HG03354 (cell line): ENCODE results near the gene GKN2.
"Not testable (repeated sequence)": the region's sequence is repeated elsewhere in the genome, so short reads cannot be mapped to it uniquely, and the experiment has no call there.

Experiments used
- ATAC-seq: cut with Tn5 transposase; IDR thresholded peaks from one replicate; pipeline ENCODE4 v1.9.1; 2021; ENCODE audit warnings: mild to moderate bottlenecking; ENCODE audit not compliant: unreplicated experiment, poor library complexity, severe bottlenecking

Gene GKN2

DNA sequence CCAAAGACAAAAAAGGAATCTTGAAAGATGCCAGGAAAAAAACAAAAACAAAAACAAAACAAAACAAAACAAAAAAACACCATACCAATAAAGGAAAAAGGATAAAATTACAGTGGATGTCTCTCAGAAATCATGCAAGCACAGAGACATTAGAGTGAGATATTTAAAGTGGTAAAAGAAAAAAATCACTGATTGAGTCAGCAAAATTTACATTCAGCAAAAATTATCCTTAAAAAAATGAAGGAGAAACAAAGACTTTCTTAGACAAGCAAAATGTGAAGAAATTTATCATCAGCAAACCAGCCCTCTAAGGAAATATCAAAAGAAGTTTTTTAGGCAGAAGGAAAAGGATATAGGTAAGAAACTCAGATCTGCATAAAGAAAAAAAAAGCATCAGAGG, 11.6 kb upstream of the GKN2 start:
- no peak for ATAC-seq

DNA sequence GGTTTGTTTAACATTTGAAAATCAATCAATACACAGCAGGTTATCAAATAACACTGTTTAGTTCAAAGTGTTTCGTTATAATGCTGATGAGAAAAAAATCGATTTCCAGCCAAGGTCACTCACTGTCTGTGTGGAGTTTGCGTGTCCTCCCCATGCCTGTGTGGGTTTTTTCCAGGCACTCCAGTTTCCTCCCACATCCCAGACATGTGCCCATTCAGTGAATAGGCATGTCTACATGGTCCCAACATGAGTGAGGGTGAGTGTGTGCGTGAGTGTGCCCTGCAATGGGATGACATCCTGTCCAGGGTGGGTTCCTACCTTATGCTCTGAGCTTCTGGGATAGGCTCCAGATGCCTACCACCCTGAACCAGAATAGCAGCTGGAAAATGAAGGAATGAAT, 8.7 kb upstream of the GKN2 start:
- no peak for ATAC-seq

DNA sequence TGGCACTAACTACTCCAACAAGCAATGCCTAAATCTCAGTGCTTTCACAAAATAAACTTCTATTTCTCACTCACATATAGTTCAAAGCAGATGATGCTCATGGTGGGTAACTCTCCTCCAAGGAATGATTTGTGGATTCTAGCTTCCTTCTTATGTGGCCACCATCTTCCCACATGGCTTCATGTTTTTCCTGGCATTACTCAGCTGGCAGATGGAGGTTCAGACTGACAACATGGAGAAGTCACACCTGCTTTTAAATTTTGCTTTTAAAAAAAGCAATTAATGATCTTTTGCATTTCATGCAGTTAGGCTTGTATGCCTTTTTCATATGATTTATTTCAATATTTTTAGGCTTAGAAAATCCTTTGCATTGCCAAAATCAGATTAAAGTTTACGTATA, 6.3 kb upstream of the GKN2 start:
- no peak for ATAC-seq

DNA sequence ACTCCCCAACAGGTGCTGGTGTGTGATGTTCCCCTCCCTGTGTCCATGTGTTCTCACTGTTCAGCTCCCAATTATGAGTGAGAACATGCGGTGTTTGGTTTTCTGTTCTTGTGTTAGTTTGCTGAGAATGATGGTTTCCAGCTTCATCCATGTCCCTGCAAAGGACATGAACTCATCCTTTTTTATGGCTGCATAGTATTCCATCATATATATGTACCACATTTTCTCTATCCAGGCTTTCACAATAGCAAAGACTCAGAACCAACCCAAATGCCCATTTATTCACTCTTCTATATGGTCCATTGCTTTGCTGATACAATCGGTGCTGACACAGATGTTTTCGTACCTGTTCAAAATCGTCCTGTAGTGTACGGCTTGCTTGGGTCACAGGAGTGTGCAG, 2.7 kb upstream of the GKN2 start:
- not testable (repeated sequence) for ATAC-seq

DNA sequence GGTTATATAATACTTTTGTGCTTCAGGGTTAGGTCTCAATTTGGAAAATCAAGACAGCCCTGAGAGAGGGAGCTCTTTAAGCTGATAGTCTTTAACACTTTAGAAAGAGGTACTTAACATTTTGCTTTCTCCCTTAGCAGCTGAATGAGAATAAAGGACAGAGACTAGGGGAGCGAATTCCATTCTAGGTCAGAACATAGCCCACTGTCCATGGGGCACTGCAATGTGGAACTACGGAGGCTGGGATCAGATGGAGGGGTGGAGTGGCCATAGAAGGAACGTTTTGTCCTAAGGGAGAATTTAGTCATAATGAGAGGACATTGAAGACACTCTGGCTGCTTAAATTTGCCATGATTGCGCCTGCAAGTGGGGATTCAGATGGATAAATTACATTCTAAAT, 794 bp downstream of the GKN2 start:
- no peak for ATAC-seq

DNA sequence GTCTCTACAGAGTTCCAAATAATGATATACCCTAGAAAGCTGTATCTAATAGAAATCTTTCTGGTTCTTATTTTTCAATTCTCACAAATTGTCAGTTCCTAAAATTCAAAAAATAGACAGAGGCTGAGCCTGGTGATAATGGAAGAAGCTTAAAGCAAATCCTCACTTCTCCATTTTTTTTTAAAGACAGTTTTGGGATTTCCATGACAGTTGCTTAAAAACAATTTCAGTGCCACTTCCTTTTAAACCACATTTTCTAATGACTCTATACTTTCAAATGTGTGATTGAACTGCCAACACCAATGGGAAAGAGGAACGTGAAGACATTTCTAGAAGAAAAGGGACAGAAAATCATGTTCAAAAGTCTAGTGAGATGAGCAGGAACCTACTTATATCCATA, 4.0 kb downstream of the GKN2 start:
- no peak for ATAC-seq

DNA sequence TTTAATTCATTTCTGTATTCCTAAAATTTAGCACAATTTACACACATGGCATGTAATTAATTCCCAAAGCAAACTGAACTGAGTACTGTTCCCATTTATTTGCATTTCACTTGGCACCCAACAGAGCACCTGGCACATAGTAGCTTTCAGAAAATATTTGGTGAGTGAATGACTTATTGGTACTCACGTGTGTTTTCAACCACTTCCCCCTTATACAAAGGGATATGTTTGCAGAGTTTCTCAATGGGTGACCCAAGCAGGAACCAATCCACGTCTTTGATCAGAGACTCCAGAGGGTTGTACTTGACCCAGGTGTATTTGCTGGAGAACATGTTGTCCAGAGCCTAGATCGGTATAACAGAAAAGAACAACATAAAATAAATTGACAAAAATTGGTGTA, 6.6 kb downstream of the GKN2 start:
- no peak for ATAC-seq

DNA sequence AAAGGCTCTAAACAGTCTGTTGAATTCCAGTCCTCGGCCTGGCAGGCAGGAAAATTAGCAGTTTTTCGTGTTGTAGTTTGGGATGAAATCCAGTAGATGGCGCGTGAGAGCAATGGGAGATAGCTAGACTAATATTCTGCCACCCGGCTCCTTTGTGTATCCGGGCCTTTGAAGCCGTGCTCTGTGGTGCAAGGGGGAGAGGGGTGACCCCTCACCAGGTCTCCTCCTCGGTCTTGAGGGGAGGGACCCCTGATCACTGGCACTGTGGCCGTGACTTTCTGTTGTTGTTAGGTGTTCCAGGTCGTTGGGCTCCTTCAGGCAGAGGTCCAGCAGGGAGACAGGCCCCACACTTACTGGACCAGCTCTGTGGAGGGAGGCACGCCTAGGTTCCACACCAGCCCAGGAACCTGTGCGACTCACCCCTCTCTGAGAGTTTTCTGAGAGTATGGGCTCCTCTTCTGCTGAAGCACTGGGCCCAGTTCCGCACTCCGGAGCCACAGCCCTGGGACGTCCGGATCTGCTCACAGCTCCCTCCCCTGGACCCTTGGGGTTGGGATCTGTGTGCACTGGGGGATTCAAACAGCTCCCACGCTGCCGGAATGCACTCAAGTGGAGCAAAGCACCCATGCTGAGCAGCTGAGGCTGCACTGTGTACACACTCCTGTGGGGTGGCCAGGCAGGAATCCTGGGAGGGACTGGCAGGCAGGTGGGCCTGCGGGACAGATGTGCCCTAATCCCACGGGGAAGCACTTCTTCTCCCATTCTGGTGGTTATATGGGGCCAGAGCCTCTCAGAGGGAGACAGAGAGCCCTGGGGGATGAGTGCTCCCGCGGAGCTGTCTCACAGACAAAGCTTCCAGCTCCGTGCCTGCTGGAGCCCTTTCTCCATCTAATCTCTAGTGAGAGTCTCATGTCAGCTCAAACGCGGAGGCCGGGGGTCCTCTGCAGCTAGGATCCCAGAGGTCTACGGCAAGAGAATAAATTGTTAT, 8.8 kb downstream of the GKN2 start:
- no peak for ATAC-seq

DNA sequence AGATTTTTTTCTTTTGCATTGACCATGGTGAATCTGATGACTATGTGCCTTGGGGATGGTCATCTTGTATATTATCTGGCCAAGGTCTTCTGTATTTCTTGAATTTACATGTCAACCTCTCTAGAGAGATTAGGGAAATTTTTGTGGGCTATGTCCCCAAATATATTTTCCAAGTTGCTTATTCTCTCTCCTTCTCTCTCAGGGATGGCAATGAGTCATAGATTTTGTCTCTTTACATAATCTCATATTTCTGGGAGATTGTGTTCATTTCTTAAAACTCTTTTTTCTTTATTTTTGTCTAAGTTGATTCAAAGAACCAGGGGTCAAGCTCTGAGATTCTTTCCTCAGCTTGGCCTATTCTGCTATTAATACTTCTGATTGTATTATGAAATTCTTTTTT, 9.9 kb downstream of the GKN2 start:
- ATAC-seq = no peak

DNA sequence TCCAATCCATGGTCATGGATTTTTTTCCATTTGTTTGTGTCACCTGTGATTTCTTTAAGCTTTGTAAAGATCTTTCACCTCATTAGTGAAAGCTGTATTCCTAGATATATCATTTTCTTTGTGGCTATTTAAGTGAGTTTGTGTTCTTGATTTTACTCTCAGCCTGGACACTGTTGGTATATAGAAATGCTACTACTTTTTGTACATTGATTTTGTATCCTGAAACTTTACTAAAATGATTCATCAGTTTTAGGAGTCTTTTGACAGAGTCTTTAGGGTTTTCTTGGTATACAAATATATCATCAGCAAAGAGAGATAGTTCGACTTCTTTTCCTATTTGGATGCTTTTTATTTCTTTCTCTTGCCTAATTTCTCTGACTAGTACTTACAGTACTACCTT, 12.3 kb downstream of the GKN2 start:
- no peak for ATAC-seq

DNA sequence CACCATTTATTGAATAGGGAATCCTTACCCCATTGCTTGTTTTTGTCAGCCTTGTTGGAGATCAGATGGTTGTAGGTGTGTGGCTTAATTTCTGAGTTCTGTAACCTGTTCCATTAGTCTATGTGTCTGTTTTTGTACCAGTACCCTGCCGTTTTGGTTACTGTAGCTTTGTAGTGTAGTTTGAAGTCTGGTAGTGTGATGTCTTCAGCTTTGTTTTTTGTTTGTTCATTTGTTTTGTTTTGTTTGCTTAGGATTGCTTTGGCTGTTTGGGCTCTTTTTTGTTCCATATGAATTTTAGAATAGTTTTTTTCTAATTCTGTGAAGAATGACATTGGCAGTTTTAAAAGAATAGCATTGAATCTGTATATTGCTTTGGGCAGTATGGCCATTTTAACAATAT, 12.7 kb downstream of the GKN2 start:
- no peak for ATAC-seq

DNA sequence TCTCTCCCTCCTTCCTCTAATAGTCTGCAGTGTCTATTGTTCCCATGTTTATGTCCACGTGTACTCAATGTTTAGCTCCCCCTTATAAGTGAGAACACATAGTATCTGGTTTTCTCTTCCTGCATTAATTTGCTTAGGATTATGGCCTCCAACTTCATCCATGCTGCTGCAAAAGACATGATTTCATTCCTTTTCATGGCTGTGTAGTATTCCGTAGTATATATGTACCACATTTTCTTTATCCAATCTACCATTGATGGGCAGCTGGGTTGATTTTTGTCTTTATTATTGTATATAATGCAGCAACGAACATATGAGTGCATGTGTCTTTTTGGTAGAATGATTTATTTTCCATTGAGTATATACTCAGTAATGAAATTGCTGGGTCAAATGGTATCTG, 13.8 kb downstream of the GKN2 start:
- ATAC-seq = no peak

DNA sequence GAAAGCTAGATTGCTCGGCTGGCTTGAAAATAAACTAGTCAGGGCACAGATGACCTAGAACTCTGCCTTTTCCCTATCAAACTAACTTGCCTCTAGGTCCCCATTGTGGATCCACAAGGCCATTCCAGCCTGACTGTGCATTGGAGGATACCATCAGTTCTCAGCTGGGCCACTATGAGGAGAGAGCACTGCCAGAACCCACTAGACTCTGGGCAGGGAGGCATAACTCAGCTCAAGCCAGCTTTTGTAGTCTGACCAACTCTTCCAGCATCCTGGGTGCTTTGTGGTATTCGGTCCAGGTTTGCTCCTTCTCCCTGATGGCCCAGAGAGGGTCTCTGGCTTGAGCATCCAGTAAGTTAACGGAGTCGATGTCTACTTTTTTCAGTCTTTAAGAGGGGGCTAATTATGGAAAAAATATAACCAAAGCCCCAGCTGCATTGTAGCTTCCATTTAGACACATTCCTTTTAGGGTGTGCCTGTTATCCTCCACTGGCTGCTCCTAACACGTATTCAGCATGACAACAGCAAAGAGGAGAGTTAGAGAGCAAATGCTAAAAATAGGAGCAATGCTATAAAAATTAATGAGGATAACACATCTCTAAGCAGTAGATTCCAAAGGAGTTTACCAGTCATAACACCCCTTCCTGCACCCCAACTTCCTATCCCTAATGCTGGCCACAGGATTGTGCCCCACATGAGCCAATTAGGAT, 15.2 kb downstream of the GKN2 start:
- ATAC-seq = no peak

DNA sequence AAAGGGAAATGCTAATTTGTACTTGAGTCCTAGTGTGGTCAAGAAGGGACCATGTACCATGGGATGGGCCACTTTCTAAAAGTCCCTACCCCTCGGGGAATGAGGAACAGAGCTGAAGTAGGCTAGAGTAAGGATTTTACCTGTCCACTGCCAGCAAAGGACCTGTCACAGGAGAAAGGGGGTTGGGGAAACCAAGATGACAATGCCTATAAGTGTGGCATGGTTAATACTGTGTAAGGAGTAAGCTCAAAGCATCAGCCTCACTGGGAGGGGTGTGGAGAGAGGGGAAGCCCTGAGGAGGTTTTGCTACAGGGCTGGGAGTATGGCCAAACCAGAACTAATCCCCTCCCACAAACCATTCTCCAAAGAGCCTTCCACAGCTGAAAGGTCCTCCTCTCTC, 15.8 kb downstream of the GKN2 start:
- no peak for ATAC-seq

DNA sequence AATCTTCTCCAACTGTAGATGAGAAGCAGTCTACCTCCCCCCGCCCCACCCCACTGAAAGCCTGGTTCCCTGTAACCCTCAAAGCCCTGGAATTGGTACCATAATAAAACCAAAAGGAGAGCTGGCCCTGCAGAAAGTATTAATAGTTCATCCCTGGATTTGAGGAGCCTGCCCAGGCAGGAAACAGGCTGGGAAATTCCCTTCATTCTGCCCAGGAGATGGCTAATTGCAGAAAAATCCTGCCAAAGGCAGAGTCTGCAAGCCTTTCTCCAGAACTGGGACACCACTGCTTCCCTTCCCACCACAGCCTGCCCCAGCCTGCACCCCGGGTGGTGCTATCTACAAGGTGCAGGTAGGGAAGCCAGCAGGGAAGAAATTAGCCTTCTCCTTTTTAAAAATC, 16.3 kb downstream of the GKN2 start:
- ATAC-seq = no peak

DNA sequence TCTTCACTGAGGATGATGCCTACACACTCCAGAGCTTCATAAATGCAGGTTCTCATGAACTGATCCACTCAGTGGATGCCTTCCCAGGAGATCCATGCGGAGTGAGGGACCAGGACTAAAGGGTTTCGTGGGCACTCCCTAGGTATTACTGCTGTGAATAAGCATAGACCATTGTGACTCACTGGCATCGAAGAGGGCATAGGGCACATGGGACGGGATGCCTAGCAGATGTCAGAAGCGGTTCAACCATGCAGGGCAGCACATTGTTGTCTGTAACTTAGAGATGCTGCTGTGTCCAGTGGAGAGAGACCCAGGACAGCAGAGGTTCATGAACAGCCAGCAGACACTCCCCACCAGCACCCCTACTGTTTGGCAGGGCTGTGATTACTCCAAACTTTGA, 17.2 kb downstream of the GKN2 start:
- ATAC-seq = no peak

DNA sequence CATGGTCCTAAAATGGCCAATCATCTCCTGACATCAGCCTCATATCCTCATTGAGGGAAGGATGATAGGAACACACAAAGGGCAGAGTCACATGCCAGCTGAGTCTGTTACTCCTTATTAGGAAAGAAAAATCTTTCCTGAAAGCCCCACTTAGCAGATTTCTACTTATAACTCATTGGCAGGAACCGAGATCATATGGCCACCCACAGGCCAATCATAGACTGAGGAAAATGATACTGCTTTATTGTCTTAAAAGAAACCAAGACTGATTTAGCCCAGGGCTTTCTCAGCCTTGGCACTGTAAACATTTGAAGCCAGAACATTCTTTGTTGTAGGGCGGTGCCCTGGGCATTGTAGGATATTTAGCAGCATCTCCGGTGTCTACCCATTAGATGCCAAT, 18.7 kb downstream of the GKN2 start:
- no peak for ATAC-seq

DNA sequence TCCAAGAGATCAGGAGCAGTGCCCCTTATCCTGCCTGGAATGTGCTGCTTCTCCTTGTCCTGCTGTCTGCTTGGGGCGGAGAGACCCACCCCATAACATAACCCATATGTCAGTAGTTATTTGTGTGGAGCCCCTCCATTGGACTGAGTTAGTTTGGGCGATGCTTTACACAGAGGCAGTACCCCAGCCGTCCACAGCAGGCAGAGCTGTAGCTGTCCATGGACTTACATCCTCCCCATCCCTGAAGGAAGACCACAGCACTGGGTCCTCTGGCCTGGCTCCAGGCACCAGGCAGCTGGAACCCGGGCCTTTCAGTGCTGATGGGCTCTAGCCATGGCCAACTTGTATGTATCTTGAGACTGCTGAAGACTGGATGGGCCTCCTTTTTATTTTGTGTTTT, 20.3 kb downstream of the GKN2 start:
- ATAC-seq = no peak

DNA sequence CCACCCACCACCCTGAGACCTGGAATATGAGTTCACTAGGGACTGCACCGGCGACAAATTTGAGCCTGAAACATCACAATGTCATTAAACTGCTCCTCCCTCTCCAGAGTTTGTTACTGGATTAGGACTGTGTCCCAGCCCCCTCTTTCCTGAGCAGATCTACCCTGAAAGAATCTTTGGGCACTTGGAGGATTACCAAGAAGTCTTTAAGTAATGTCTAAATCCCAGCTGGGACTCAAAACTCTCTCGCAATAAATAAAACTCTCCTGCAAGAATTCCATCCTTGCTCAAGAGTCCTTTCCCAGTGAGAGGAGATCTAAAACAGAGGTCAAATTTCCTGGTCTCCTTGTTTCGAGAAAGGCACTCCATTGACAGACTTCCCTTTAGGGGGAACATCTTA, 20.9 kb downstream of the GKN2 start:
- ATAC-seq = no peak

DNA sequence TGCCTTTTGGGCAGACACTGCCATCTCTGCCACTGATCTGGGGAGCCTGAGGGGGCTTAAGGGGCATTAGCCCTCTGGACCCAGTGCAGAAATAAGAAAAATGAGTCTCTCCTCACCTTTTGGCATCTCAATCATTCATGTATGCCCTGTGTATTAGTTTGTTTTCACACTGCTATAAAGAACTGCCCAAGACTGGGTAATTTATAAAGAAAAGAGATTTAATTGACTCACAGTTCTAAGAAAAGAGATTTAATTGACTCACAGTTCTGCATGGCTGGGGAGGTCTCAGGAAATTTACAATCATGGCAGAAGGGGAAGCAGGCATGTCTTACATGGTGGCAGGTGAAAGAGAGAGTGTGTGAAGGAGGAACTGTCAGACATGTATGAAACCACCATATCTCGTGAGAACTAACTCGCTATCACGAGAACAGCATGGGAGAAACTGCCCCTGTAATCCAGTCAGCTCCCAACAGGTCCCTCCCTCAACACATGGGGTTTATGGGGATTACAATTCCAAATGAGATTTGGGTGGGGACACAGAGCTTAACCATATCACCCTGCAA, 21.5 kb downstream of the GKN2 start:
- ATAC-seq = no peak

DNA sequence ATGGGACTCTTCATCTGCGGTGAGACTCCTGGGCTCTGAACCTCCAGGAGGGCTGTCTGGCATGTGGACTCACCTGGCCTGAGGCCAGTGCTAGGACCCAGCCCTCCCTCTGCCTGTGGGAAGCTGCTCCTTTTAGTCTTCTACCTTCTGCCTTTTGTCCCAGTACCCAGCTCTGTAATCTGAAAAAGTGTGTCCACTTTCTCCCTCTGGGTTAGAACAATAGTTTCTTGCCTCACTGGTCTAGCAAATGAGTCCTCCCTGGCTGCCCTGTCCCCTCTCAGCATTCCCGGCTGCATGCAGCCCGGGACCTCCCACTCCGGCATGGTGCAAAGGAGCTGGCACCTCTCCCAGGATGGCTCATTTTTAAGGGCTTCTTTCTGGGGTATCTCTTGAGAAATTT, 25.9 kb downstream of the GKN2 start:
- ATAC-seq = no peak
